Measurements from ENCODE around the gene MYH13. TPM values are rescaled to one million over a fixed set of nuclear protein-coding genes. Genes with fewer than 3 reads are reported as not detected.

The MYH13 gene
- polyA plus RNA-seq, 3 donors: 0.17 to 0.40 (median 0.19) TPM

DNA sequence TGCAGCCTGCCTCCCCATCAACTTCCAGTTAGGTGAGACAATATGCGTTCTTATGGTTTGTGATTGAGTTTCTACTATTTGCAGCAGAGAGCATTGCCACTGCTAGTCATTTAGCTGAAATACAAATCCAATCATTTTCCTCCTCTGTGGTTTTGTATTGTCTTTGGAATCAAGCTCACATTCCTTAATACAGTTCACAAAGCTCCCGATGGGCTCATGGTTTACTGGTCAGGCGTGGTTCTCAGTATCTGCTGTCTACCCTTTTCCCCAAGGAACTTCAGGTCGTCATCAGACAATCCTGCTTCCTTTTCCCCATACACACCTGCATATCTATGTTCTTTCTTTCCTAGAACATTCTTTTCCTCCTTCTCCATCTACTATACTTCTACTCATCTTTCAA, 104.8 kb downstream of the MYH13 start:
- no peak for DNase-seq (ENCODE audit: extremely low read depth in 1 of 11, low read depth in 9 of 11, low spot score in 4 of 11)

DNA sequence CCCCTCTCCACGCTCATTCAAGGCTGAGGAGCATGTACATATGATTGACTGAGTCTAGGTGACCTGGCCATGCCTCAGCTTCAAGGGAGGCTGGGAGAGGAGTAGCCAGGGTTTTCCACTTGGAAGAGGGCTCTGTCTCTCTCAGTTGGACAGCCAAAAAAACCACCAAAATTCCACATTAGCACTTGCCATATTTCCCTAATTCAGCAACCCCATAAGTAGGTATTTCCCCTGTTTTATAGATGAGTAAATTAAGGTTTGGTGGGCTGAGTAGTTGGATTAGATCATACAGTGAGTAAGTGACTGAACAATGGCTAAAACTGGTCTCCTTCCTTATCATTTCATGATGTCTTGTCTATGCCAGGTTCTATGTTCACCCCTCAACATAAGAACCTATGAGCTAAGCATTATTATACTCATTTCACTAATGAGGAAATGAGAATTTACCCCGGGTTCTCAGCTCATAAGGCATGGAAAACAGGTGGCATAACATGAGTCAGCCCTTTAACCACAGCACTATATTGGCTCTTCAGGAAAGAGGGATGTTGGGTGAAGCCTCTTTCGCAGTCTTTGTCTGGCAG, 106.4 kb downstream of the MYH13 start:
- DNase-seq (ENCODE audit: extremely low read depth in 1 of 11, low read depth in 9 of 11, low spot score in 4 of 11): no peak

- no peak for DNase-seq (ENCODE audit: extremely low read depth in 1 of 11, low read depth in 9 of 11, low spot score in 4 of 11)
These were observed 107.6 kb downstream of the MYH13 start for GRCh38 chr17:10265100-10265810.

- DNase-seq (ENCODE audit: extremely low read depth in 1 of 11, low read depth in 9 of 11, low spot score in 4 of 11): no peak
These were observed 108.8 kb downstream of the MYH13 start for GRCh38 chr17:10264051-10264450.

- no peak for DNase-seq (ENCODE audit: extremely low read depth in 1 of 11, low read depth in 9 of 11, low spot score in 4 of 11)
These were observed 110.4 kb downstream of the MYH13 start for GRCh38 chr17:10262451-10262850.

- no peak for DNase-seq (ENCODE audit: extremely low read depth in 1 of 11, low read depth in 9 of 11, low spot score in 4 of 11)
These were observed 111.7 kb downstream of the MYH13 start for GRCh38 chr17:10261098-10261497.

DNA sequence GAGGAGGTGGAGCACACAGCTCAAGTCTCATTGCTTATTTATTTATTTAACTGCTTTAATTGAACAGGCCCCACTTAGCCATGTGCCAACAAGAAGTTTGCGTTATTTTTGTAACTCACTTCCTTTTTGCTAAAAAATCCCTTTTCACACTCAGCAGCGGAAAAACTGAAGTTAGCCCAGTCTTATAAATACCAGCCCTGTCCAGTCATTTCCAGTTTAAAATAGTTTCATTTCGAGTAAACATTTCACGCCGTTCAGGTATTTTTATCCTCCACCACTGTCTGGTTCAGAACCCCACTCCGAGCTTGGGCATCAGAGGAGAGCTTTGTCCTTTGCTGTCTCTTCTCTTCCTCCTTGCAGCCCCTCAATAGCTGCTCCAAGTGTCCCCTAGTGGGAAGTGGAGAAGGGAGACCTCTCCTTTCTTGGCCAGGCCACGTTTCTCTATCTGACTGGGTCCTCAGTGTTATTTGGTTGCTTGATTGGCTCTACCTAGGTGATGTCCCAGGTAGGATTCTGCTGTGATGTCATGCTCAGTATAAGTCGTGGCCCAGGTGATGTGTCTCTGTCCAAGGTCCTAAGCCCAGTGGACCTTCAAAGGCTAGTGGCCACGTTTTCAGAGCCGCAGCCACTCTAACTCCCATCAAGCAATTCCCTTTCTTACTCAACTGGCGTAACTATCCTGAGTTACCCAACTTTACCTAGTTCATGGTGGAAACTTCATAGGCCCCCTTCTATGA, 121.4 kb downstream of the MYH13 start:
- no peak for DNase-seq (ENCODE audit: extremely low read depth in 1 of 11, low read depth in 9 of 11, low spot score in 4 of 11)

Other genes starting within 250 kb of the MYH13 start
- 10 to 100 TPM; 13.0 to 16.9 (median 16.9) TPM for gene GAS7, start 174.4 kb downstream of the MYH13 start, polyA plus RNA-seq (ENCODE audit: insufficient read length in 3 of 3)
- 1 to 10 TPM in 1 of 3 donors, under 1 TPM in 2; 0.54 to 1.8 (median 0.67) TPM for gene MYH8, start 48.9 kb upstream of the MYH13 start, polyA plus RNA-seq (ENCODE audit: insufficient read length in 3 of 3)
- under 1 TPM; 0.08 to 0.22 (median 0.10) TPM for gene MYH4, start 96.6 kb upstream of the MYH13 start, polyA plus RNA-seq (ENCODE audit: insufficient read length in 3 of 3)
- gene MYH1, start 145.5 kb upstream of the MYH13 start, polyA plus RNA-seq (ENCODE audit: insufficient read length in 3 of 3): under 1 TPM in 2 of 3 donors, not detected in 1; 0.03 to 0.08 TPM
- gene MYH2, start 176.7 kb upstream of the MYH13 start, polyA plus RNA-seq (ENCODE audit: insufficient read length in 3 of 3): under 1 TPM in 2 of 3 donors, not detected in 1; 0.07 to 0.11 TPM